Keratinocyte (primary cell): ENCODE data around the gene SLC12A9. TPM values are rescaled to one million over a fixed set of nuclear protein-coding genes. Genes with fewer than 3 reads are reported as not detected.

Experiments used
- DNase-seq: peaks from one replicate; pipeline ENCODE4 v3.0.0-alpha.2; 2011; ENCODE audit warnings: low read depth, missing footprints, low spot score
- FAIRE-seq: peaks from 2 replicates; lab custom pipeline; 2011; peaks lifted over from hg19 to GRCh38; lab: Jason Lieb, UNC
- H2AFZ ChIP-seq: 2 replicates; pipeline ENCODE4 v1.6.0; 2012; ENCODE audit warnings: low read length, control low read depth, inconsistent platforms; ENCODE audit not compliant: control insufficient read depth
- H3K27ac ChIP-seq: 2 replicates; pipeline ENCODE4 v1.5.1; 2011; ENCODE audit warnings: low read length; ENCODE audit not compliant: control insufficient read depth, insufficient read depth
- H3K27me3 ChIP-seq: 3 replicates; pipeline ENCODE4 v1.6.0; 2011; ENCODE audit warnings: low read length; ENCODE audit not compliant: control insufficient read depth, insufficient read depth; ENCODE audit errors: extremely low read depth
- H3K36me3 ChIP-seq, 2 experiments: 2 replicates in 1 of 2; 3 replicates in 1 of 2; pipeline ENCODE4 v1.5.1; 2011; ENCODE audit warnings: low read length in 2 of 2, mild to moderate bottlenecking in 1 of 2; ENCODE audit not compliant: control insufficient read depth in 2 of 2, insufficient read depth in 2 of 2; ENCODE audit errors: extremely low read depth in 1 of 2
- H3K4me1 ChIP-seq: 3 replicates; pipeline ENCODE4 v1.5.1; 2011; ENCODE audit warnings: low read length; ENCODE audit not compliant: control insufficient read depth, insufficient read depth; ENCODE audit errors: extremely low read depth
- H3K4me2 ChIP-seq: 3 replicates; pipeline ENCODE4 v1.6.0; 2011; ENCODE audit warnings: low read depth, low read length; ENCODE audit not compliant: control insufficient read depth, insufficient read depth; ENCODE audit errors: extremely low read depth
- H3K4me3 ChIP-seq, 3 experiments: fragments of 200-600 bp in 1 of 3; sonication (generic) in 1 of 3; 2 replicates in 2 of 3; 3 replicates in 1 of 3; pipeline ENCODE4 v1.5.1; 2011 to 2016; ENCODE audit warnings: low read length in 3 of 3, mild to moderate bottlenecking in 3 of 3, control low read depth in 2 of 3, inconsistent platforms in 1 of 3, low read depth in 1 of 3, mixed read lengths in 1 of 3, mixed run types in 1 of 3, moderate library complexity in 1 of 3; ENCODE audit not compliant: control insufficient read depth in 2 of 3, insufficient read depth in 2 of 3; ENCODE audit errors: extremely low read depth in 1 of 3
- H3K79me2 ChIP-seq: 2 replicates; pipeline ENCODE4 v1.6.0; 2012; ENCODE audit warnings: low read length; ENCODE audit not compliant: control insufficient read depth, insufficient read depth
- H3K9ac ChIP-seq: 3 replicates; pipeline ENCODE4 v1.6.0; 2011; ENCODE audit warnings: low read length; ENCODE audit not compliant: control insufficient read depth, insufficient read depth; ENCODE audit errors: extremely low read depth
- H3K9me1 ChIP-seq: 3 replicates; pipeline ENCODE4 v1.6.0; 2011; ENCODE audit warnings: low read length; ENCODE audit not compliant: control insufficient read depth, insufficient read depth; ENCODE audit errors: extremely low read depth
- H3K9me3 ChIP-seq: 2 replicates; pipeline ENCODE4 v1.5.1; 2012; ENCODE audit warnings: low read depth, low read length; ENCODE audit not compliant: control insufficient read depth
- H4K20me1 ChIP-seq: 3 replicates; pipeline ENCODE4 v1.6.0; 2011; ENCODE audit warnings: low read length; ENCODE audit not compliant: control insufficient read depth, insufficient read depth; ENCODE audit errors: extremely low read depth
- CTCF ChIP-seq, 3 experiments: IDR thresholded peaks in 1 of 3; conservative IDR thresholded peaks in 1 of 3; optimal IDR thresholded peaks in 1 of 3; 2 replicates in 2 of 3; 3 replicates in 1 of 3; pipeline versions ENCODE3 to v1.5.1; 2011; ENCODE audit warnings: low read length in 3 of 3, mild to moderate bottlenecking in 3 of 3, moderate library complexity in 2 of 3, control low read depth in 1 of 3, inconsistent platforms in 1 of 3; ENCODE audit not compliant: insufficient read depth in 2 of 3; ENCODE audit errors: extremely low read depth in 1 of 3
- EZH2 ChIP-seq: IDR thresholded peaks from one replicate; pipeline ENCODE4 v1.6.1; 2012; ENCODE audit warnings: inconsistent platforms, mild to moderate bottlenecking, low read length, moderate library complexity
- dilution Hi-C: fragments of 300-500 bp; cut with MboI; formaldehyde crosslinking; loops from one replicate; pipeline ENCODE4 v1.7.0; 2020; ENCODE audit warnings: low sequenced_read_pairs; ENCODE audit not compliant: extremely low pct_ligation_motif_present
- polyA plus RNA-seq, 5 experiments: library from polyadenylated mRNA; depleted of rRNA in 3 of 5; stranded (reverse) in 3 of 5; stranded (forward) in 1 of 5; unstranded in 1 of 5; fragments of >200 nt; gene quantifications; 1 replicate in 1 of 5; 2 replicates in 3 of 5; 3 replicates in 1 of 5; pipeline versions ENCODE4 v1.2.1 to v1.2.3, GENCODE V29; 2011 to 2012; ENCODE audit warnings: missing spikeins in 2 of 5, low read depth in 1 of 5, low replicate concordance in 1 of 5

Gene SLC12A9
- polyA plus RNA-seq, 1 donor (not counting 4 experiments of a cell fraction or from before 2014, with no cell fraction given): 19.8 TPM

GRCh38 chr7:100867040-100867775, 14.7 kb downstream of the SLC12A9 start, which contains the start of gene TRIP6:
TRIP6 (plus strand) TSS chr7:100867387; CDS start chr7:100867498, 111 bp downstream.
- H3K27me3 ChIP-seq: no peaks in the 10 kb centered on the region
- H3K4me3 ChIP-seq: peak within 1 kb of the TSS; percentile 89 to 97 (median 95)
- no peaks in the 10 kb centered on the region for H3K9me3 ChIP-seq
- H3K36me3 ChIP-seq: peaks cover 17 to 24% of the 10 kb centered on the region in 2 experiments
- DNase-seq: no peak
- FAIRE-seq: peak; percentile 9
- H3K9ac ChIP-seq: peak within 1 kb of the TSS; percentile 99
- no peaks in the 10 kb centered on the region for H3K9me1 ChIP-seq
- dilution Hi-C loops: no loop called here
- H3K4me2 ChIP-seq: peak within 1 kb of the TSS; percentile 95
- TF ChIP-seq EZH2: no peak
- TF ChIP-seq CTCF (optimal IDR thresholded peaks at IDR 0.05 in 1 of 3, IDR thresholded peaks at IDR 0.05 in 1 of 3, conservative IDR thresholded peaks at IDR 0.05 in 1 of 3; ENCODE audit: extremely low read depth in 1 of 3, insufficient read depth in 2 of 3, low read length in 3 of 3): no peak
- peak within 1 kb of the TSS; percentile 95 for H3K27ac ChIP-seq
- H4K20me1 ChIP-seq: no peaks in the 10 kb centered on the region
- peaks cover 30% of the 10 kb centered on the region for H3K4me1 ChIP-seq
- peaks cover 45% of the 10 kb centered on the region for H3K79me2 ChIP-seq
- no peak within 1 kb of the TSS for H2AFZ ChIP-seq

- no peak for FAIRE-seq
These were observed 15.4 kb downstream of the SLC12A9 start for GRCh38 chr7:100867776-100868485.

More at GRCh38 chr7:100867776-100868485, 15.4 kb downstream of the SLC12A9 start:
- Histone ChIP-seq H3K9me3 (no peaks in the 10 kb centered on the region), H3K4me3 (peak overlapping the region; percentile 89 to 97 (median 95)), H2AFZ (no peak overlapping the region), H3K79me2 (peaks cover 49% of the 10 kb centered on the region), H3K27me3 (no peaks in the 10 kb centered on the region), H3K4me1 (peaks cover 30% of the 10 kb centered on the region), H4K20me1 (no peaks in the 10 kb centered on the region), H3K9me1 (no peaks in the 10 kb centered on the region), H3K4me2 (peak overlapping the region; percentile 95), H3K36me3 (peaks cover 22 to 23% of the 10 kb centered on the region in 2 experiments), H3K9ac (peak overlapping the region; percentile 99), H3K27ac (peak overlapping the region; percentile 95)
- dilution Hi-C loops: no loop called here
- TF ChIP-seq CTCF (optimal IDR thresholded peaks at IDR 0.05 in 1 of 3, IDR thresholded peaks at IDR 0.05 in 1 of 3, conservative IDR thresholded peaks at IDR 0.05 in 1 of 3; ENCODE audit: extremely low read depth in 1 of 3, insufficient read depth in 2 of 3, low read length in 3 of 3) (no peak), EZH2 (no peak)
- no peak for DNase-seq
